ENCODE results near the gene APMAP. TPM values are rescaled to one million over a fixed set of nuclear protein-coding genes. Genes with fewer than 3 reads are reported as not detected.
A peak's percentile ranks its signal among the peaks of the same experiment; 100 is the strongest.

APMAP gene
- total and polyA plus RNA-seq, 4 donors = 89.8 to 122 (median 109) TPM

DNA sequence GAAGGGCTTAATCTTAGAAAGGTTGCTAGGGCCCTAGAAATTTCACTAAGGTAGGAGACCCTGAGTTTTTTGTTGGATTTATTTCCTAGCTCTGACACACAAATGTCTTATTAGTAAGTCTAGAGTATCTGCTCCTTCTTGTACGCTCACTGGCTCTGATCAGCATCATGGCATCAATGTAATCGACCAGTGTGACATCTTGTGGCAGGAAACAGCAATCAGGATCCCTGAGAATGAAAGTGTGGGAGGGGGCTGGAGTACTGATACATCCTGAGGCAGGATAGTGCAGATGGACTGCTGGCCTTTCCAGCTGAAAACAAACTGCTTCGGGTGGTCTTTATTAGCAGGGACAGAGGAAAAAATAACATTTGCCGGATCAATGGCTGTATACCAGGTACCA, 53.5 kb downstream of the APMAP start:
- H3K36me3 ChIP-seq (ENCODE audit: control insufficient read depth, insufficient read depth, low read length) = no peaks in the 10 kb centered on the region
- H3K27ac ChIP-seq (ENCODE audit: low read depth, low read length) = no peak overlapping the region
- no peaks in the 10 kb centered on the region for H3K27me3 ChIP-seq (ENCODE audit: control insufficient read depth, insufficient read depth, low read length)
- no peak overlapping the region for H3K4me3 ChIP-seq (ENCODE audit: low read depth, low read length)
- H3K4me1 ChIP-seq (ENCODE audit: control insufficient read depth, insufficient read depth, low read length) = no peaks in the 10 kb centered on the region
- 40% methylated on average over 3 of the region's 4 CpGs for WGBS (ENCODE audit: insufficient coverage)
- DNase-seq (ENCODE audit: low read depth in 4 of 6, low spot score in 6 of 6) = peak in 2 of 6 donors; percentile 7 to 72
- H3K9me3 ChIP-seq (ENCODE audit: control insufficient read depth, insufficient read depth, low read length) = peaks cover 5% of the 10 kb centered on the region

DNA sequence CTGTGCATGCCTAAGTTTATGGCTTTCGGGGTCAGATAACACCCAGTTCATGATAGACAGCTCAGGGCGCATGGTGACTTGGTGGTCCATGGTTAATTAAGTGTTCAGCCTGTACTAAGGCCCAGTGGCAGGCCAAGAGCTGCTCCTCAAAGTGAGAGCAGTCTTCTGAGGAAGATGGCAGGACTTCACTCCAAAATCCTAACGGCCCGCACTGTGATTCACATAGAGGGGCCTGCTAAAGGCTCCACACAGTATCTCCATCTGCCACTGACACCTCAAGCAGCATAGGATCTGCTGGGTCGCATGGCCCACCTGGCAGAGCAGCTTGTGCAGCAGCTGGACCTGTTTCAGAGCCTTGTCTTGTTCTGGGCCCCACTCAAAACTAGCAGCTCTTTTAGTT, 54.1 kb downstream of the APMAP start:
- no peak overlapping the region for H3K27ac ChIP-seq (ENCODE audit: low read depth, low read length)

DNA sequence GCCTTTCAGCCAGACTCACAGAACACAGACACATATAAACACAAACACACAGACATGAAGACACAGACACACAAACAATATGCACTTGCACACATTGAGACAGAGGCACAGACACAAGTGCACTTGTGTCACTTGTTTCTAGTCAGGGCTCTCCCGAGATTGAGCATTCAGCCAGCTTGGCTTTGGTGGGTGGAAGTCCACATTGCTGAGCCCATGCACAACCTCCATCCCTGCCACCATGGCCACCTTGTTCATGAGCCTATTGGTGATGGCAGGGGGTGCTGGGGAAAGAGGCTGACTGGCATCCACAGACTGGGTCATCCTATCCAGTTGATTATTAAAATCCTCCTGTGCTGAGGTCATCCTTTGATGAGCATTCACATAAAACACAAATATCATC, 55.0 kb downstream of the APMAP start:
- H3K4me1 ChIP-seq (ENCODE audit: control insufficient read depth, insufficient read depth, low read length) = no peaks in the 10 kb centered on the region
- H3K9me3 ChIP-seq (ENCODE audit: control insufficient read depth, insufficient read depth, low read length) = peaks cover 5% of the 10 kb centered on the region
- no peaks in the 10 kb centered on the region for H3K36me3 ChIP-seq (ENCODE audit: control insufficient read depth, insufficient read depth, low read length)
- 0% methylated on average over 1 of the region's 1 CpG for WGBS (ENCODE audit: insufficient coverage)
- DNase-seq (ENCODE audit: low read depth in 4 of 6, low spot score in 6 of 6) = no peak
- no peak overlapping the region for H3K4me3 ChIP-seq (ENCODE audit: low read depth, low read length)
- no peaks in the 10 kb centered on the region for H3K27me3 ChIP-seq (ENCODE audit: control insufficient read depth, insufficient read depth, low read length)
- H3K27ac ChIP-seq (ENCODE audit: low read depth, low read length) = no peak overlapping the region

More for the DNA sequence above, 54.1 kb downstream of the APMAP start:
- 91% methylated on average over 5 of the region's 5 CpGs for WGBS (ENCODE audit: insufficient coverage)
- H3K36me3 ChIP-seq (ENCODE audit: control insufficient read depth, insufficient read depth, low read length) = no peaks in the 10 kb centered on the region
- DNase-seq (ENCODE audit: low read depth in 4 of 6, low spot score in 6 of 6) = no peak
- no peak overlapping the region for H3K4me3 ChIP-seq (ENCODE audit: low read depth, low read length)
- H3K9me3 ChIP-seq (ENCODE audit: control insufficient read depth, insufficient read depth, low read length) = peaks cover 5% of the 10 kb centered on the region
- no peaks in the 10 kb centered on the region for H3K27me3 ChIP-seq (ENCODE audit: control insufficient read depth, insufficient read depth, low read length)
- no peaks in the 10 kb centered on the region for H3K4me1 ChIP-seq (ENCODE audit: control insufficient read depth, insufficient read depth, low read length)

GRCh38 chr20:24936526-24937407, 55.8 kb downstream of the APMAP start:
- no peaks in the 10 kb centered on the region for H3K36me3 ChIP-seq (ENCODE audit: control insufficient read depth, insufficient read depth, low read length)
- WGBS (ENCODE audit: insufficient coverage) = 85% methylated on average over 5 of the region's 7 CpGs
- no peak overlapping the region for H3K27ac ChIP-seq (ENCODE audit: low read depth, low read length)
- H3K4me1 ChIP-seq (ENCODE audit: control insufficient read depth, insufficient read depth, low read length) = no peaks in the 10 kb centered on the region
- H3K9me3 ChIP-seq (ENCODE audit: control insufficient read depth, insufficient read depth, low read length) = peaks cover 2% of the 10 kb centered on the region
- H3K27me3 ChIP-seq (ENCODE audit: control insufficient read depth, insufficient read depth, low read length) = no peaks in the 10 kb centered on the region
- H3K4me3 ChIP-seq (ENCODE audit: low read depth, low read length) = no peak overlapping the region
- DNase-seq (ENCODE audit: low read depth in 4 of 6, low spot score in 6 of 6) = no peak

GRCh38 chr20:24935766-24936525, 56.6 kb downstream of the APMAP start:
- H3K27me3 ChIP-seq (ENCODE audit: control insufficient read depth, insufficient read depth, low read length) = no peaks in the 10 kb centered on the region
- H3K4me1 ChIP-seq (ENCODE audit: control insufficient read depth, insufficient read depth, low read length) = no peaks in the 10 kb centered on the region
- no peak for DNase-seq (ENCODE audit: low read depth in 4 of 6, low spot score in 6 of 6)
- H3K9me3 ChIP-seq (ENCODE audit: control insufficient read depth, insufficient read depth, low read length) = no peaks in the 10 kb centered on the region
- WGBS (ENCODE audit: insufficient coverage) = 98% methylated on average over 3 of the region's 4 CpGs
- H3K4me3 ChIP-seq (ENCODE audit: low read depth, low read length) = no peak overlapping the region
- H3K36me3 ChIP-seq (ENCODE audit: control insufficient read depth, insufficient read depth, low read length) = no peaks in the 10 kb centered on the region
- no peak overlapping the region for H3K27ac ChIP-seq (ENCODE audit: low read depth, low read length)

DNA sequence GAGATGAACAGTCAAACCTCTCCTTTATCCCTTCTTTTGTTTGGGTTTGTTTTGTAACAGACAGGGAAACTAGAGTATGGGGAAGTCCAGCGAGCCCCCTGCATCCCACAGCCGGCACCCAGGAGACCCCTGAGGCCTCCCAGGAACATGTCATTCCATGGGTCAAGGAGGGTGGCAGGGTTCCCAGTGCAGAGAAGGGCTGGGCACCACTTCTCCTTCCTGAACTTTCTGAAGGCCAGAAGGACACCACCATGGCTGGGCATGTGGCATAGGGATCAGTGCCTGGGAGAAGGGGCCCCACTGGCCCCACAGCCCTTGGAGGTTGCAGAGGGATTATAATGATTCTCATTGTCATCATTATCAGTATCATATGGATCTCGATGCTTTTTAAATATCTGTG, 57.4 kb downstream of the APMAP start:
- no peak for DNase-seq (ENCODE audit: low read depth in 4 of 6, low spot score in 6 of 6)
- WGBS (ENCODE audit: insufficient coverage) = 75% methylated on average over 1 of the region's 3 CpGs
- H3K36me3 ChIP-seq (ENCODE audit: control insufficient read depth, insufficient read depth, low read length) = no peaks in the 10 kb centered on the region

GRCh38 chr20:24934716-24935115, 57.8 kb downstream of the APMAP start:
- Histone ChIP-seq H3K27ac (ENCODE audit: low read depth, low read length) (no peak overlapping the region), H3K9me3 (ENCODE audit: control insufficient read depth, insufficient read depth, low read length) (no peaks in the 10 kb centered on the region), H3K4me3 (ENCODE audit: low read depth, low read length) (no peak overlapping the region), H3K36me3 (ENCODE audit: control insufficient read depth, insufficient read depth, low read length) (no peaks in the 10 kb centered on the region), H3K4me1 (ENCODE audit: control insufficient read depth, insufficient read depth, low read length) (no peaks in the 10 kb centered on the region), H3K27me3 (ENCODE audit: control insufficient read depth, insufficient read depth, low read length) (no peaks in the 10 kb centered on the region)
- DNase-seq (ENCODE audit: low read depth in 4 of 6, low spot score in 6 of 6) = no peak
- 89% methylated on average over 3 of the region's 3 CpGs for WGBS (ENCODE audit: insufficient coverage)

More for the DNA sequence above, 57.4 kb downstream of the APMAP start:
- H3K4me1 ChIP-seq (ENCODE audit: control insufficient read depth, insufficient read depth, low read length) = no peaks in the 10 kb centered on the region
- H3K4me3 ChIP-seq (ENCODE audit: low read depth, low read length) = no peak overlapping the region
- H3K27me3 ChIP-seq (ENCODE audit: control insufficient read depth, insufficient read depth, low read length) = no peaks in the 10 kb centered on the region
- H3K27ac ChIP-seq (ENCODE audit: low read depth, low read length) = no peak overlapping the region
- H3K9me3 ChIP-seq (ENCODE audit: control insufficient read depth, insufficient read depth, low read length) = no peaks in the 10 kb centered on the region

GRCh38 chr20:24934101-24934661, 58.4 kb downstream of the APMAP start:
- Histone ChIP-seq H3K36me3 (ENCODE audit: control insufficient read depth, insufficient read depth, low read length) (no peaks in the 10 kb centered on the region), H3K27ac (ENCODE audit: low read depth, low read length) (no peak overlapping the region), H3K4me3 (ENCODE audit: low read depth, low read length) (no peak overlapping the region), H3K9me3 (ENCODE audit: control insufficient read depth, insufficient read depth, low read length) (no peaks in the 10 kb centered on the region), H3K27me3 (ENCODE audit: control insufficient read depth, insufficient read depth, low read length) (no peaks in the 10 kb centered on the region), H3K4me1 (ENCODE audit: control insufficient read depth, insufficient read depth, low read length) (no peaks in the 10 kb centered on the region)
- no peak for DNase-seq (ENCODE audit: low read depth in 4 of 6, low spot score in 6 of 6)
- WGBS (ENCODE audit: insufficient coverage) = 90% methylated on average over 7 of the region's 9 CpGs

GRCh38 chr20:24933266-24933908, 59.2 kb downstream of the APMAP start:
- no peak overlapping the region for H3K4me3 ChIP-seq (ENCODE audit: low read depth, low read length)
- no peaks in the 10 kb centered on the region for H3K9me3 ChIP-seq (ENCODE audit: control insufficient read depth, insufficient read depth, low read length)
- no peaks in the 10 kb centered on the region for H3K27me3 ChIP-seq (ENCODE audit: control insufficient read depth, insufficient read depth, low read length)
- WGBS (ENCODE audit: insufficient coverage) = 87% methylated on average over 7 of the region's 7 CpGs
- H3K36me3 ChIP-seq (ENCODE audit: control insufficient read depth, insufficient read depth, low read length) = no peaks in the 10 kb centered on the region
- DNase-seq (ENCODE audit: low read depth in 4 of 6, low spot score in 6 of 6) = no peak
- H3K4me1 ChIP-seq (ENCODE audit: control insufficient read depth, insufficient read depth, low read length) = no peaks in the 10 kb centered on the region
- no peak overlapping the region for H3K27ac ChIP-seq (ENCODE audit: low read depth, low read length)
